IMR-90 (cell line): ENCODE data around the gene ARHGAP5. TPM values are rescaled to one million over a fixed set of nuclear protein-coding genes. Genes with fewer than 3 reads are reported as not detected.

Experiments
- ATAC-seq: fragments of 200-7000 bp; cut with Tn5 transposase; 2 replicates; pipeline ENCODE4 v1.9.1; 2020; ENCODE audit warnings: low read depth, mild to moderate bottlenecking, moderate library complexity
- BruUV-seq: library from RNA; stranded (reverse); fragments of 400-500 nt; replicated peaks from 2 replicates; lab custom pipeline; 2021; lab: Mats Ljungman, UMichigan
- CTCF ChIA-PET: fragments of 300-600 bp; formaldehyde crosslinking; extraction: SDS; loops from one replicate; lab custom pipeline; 2021; ENCODE audit warnings: antibody characterized with exemption; lab: Yijun Ruan, JAX
- POLR2A ChIA-PET: fragments of 300-600 bp; sonication (Branson Sonifier 250); formaldehyde crosslinking; loops from one replicate; lab custom pipeline; 2022; ENCODE audit warnings: antibody characterized with exemption; ENCODE audit not compliant: unreplicated experiment; lab: Charles Lee
- DNase-seq: peaks from one replicate; pipeline ENCODE4 v3.0.0; 2013
- H2AFZ ChIP-seq: replicated peaks from 2 replicates; pipeline ENCODE3; 2013; ENCODE audit warnings: low read length, mild to moderate bottlenecking; ENCODE audit not compliant: poor library complexity
- H2AK5ac ChIP-seq: 2 replicates; pipeline ENCODE4 v1.6.1; 2013; ENCODE audit warnings: low read depth, low read length, inconsistent platforms
- H2AK9ac ChIP-seq: replicated peaks from 2 replicates; pipeline ENCODE3; 2013; ENCODE audit warnings: mild to moderate bottlenecking, low read depth, low read length, moderate library complexity; ENCODE audit not compliant: poor library complexity
- H2BK120ac ChIP-seq: 2 replicates; pipeline ENCODE4 v1.6.1; 2013; ENCODE audit warnings: low read depth, low read length, inconsistent platforms
- H2BK15ac ChIP-seq: 3 replicates; pipeline ENCODE4 v1.6.1; 2013; ENCODE audit warnings: low read depth, low read length, inconsistent platforms
- H2BK20ac ChIP-seq: 2 replicates; pipeline ENCODE4 v1.6.1; 2013; ENCODE audit warnings: low read depth, mild to moderate bottlenecking, inconsistent platforms, low read length, moderate library complexity
- H2BK5ac ChIP-seq: 2 replicates; pipeline ENCODE4 v1.6.1; 2013; ENCODE audit warnings: mild to moderate bottlenecking, low read depth, low read length, inconsistent platforms; ENCODE audit not compliant: poor library complexity, severe bottlenecking
- H3K14ac ChIP-seq: replicated peaks from 2 replicates; pipeline ENCODE4 v1.6.1; 2013; ENCODE audit warnings: low read depth, low read length, inconsistent platforms
- H3K18ac ChIP-seq: 2 replicates; pipeline ENCODE4 v1.6.1; 2013; ENCODE audit warnings: low read depth, low read length, control low read depth
- H3K23ac ChIP-seq: 2 replicates; pipeline ENCODE4 v1.6.1; 2013; ENCODE audit warnings: low read depth, low read length, inconsistent platforms
- H3K27ac ChIP-seq: 2 replicates; pipeline ENCODE4 v1.5.1; 2013; ENCODE audit warnings: mild to moderate bottlenecking, control low read depth, low read length; ENCODE audit not compliant: insufficient read depth
- H3K27me3 ChIP-seq: 2 replicates; pipeline ENCODE4 v1.6.1; 2013; ENCODE audit warnings: low read length; ENCODE audit not compliant: control insufficient read depth, insufficient read depth
- H3K36me3 ChIP-seq: 2 replicates; pipeline ENCODE4 v1.6.1; 2013; ENCODE audit warnings: low read length, mixed read lengths; ENCODE audit not compliant: control insufficient read depth, insufficient read depth
- H3K4ac ChIP-seq: 2 replicates; pipeline ENCODE4 v1.6.1; 2013; ENCODE audit warnings: low read depth, low read length, inconsistent platforms
- H3K4me1 ChIP-seq: 2 replicates; pipeline ENCODE4 v1.6.1; 2013; ENCODE audit warnings: low read length, mixed read lengths; ENCODE audit not compliant: control insufficient read depth, insufficient read depth
- H3K4me2 ChIP-seq: 2 replicates; pipeline ENCODE4 v1.6.1; 2013; ENCODE audit warnings: low read depth, mild to moderate bottlenecking, control low read depth, low read length, moderate library complexity
- H3K4me3 ChIP-seq: 2 replicates; pipeline ENCODE4 v1.5.1; 2013; ENCODE audit warnings: low read depth, mild to moderate bottlenecking, control low read depth, low read length, moderate library complexity; ENCODE audit not compliant: insufficient read depth
- H3K56ac ChIP-seq: 2 replicates; pipeline ENCODE4 v1.6.1; 2013; ENCODE audit warnings: low read length, inconsistent platforms; ENCODE audit not compliant: insufficient read depth; ENCODE audit errors: extremely low read depth
- H3K79me1 ChIP-seq, 2 experiments: 2 replicates each; pipeline ENCODE4 v1.6.1; 2013; ENCODE audit warnings: low read length in 2 of 2, inconsistent platforms in 1 of 2, low read depth in 1 of 2
- H3K9ac ChIP-seq: 2 replicates; pipeline ENCODE4 v1.6.1; 2013; ENCODE audit warnings: low read depth, low read length, control low read depth
- H3K9me1 ChIP-seq: 2 replicates; pipeline ENCODE4 v1.6.1; 2013; ENCODE audit warnings: low read length, inconsistent platforms; ENCODE audit not compliant: insufficient read depth
- H3K9me3 ChIP-seq: 2 replicates; pipeline ENCODE4 v1.6.1; 2013; ENCODE audit warnings: low read length; ENCODE audit not compliant: control insufficient read depth, insufficient read depth
- H4K20me1 ChIP-seq: 2 replicates; pipeline ENCODE4 v1.6.1; 2013; ENCODE audit warnings: low read length, inconsistent platforms; ENCODE audit not compliant: insufficient read depth
- H4K5ac ChIP-seq: 2 replicates; pipeline ENCODE4 v1.6.1; 2013; ENCODE audit warnings: mild to moderate bottlenecking, low read depth, low read length, control low read depth
- H4K8ac ChIP-seq, 2 experiments: 2 replicates each; pipeline ENCODE4 v1.6.1; 2013; ENCODE audit warnings: low read depth in 2 of 2, low read length in 2 of 2, control low read depth in 1 of 2, inconsistent platforms in 1 of 2
- H4K91ac ChIP-seq: 2 replicates; pipeline ENCODE4 v1.6.1; 2013; ENCODE audit warnings: low read depth, low read length, inconsistent platforms; ENCODE audit not compliant: insufficient read depth
- BHLHE40 ChIP-seq: fragments of 150-350 bp; IDR thresholded peaks from 2 replicates; pipeline ENCODE4 v1.6.1; 2016; ENCODE audit warnings: mild to moderate bottlenecking, low read depth, low read length
- CEBPB ChIP-seq: IDR thresholded peaks from 2 replicates; pipeline ENCODE4 v1.6.1; 2012; ENCODE audit warnings: low read depth, low read length, improper control_type of control experiment
- CHD1 ChIP-seq: IDR thresholded peaks from 2 replicates; pipeline ENCODE4 v1.6.1; 2012; ENCODE audit warnings: low read depth, low read length, improper control_type of control experiment
- FOS ChIP-seq: fragments of 150-350 bp; IDR thresholded peaks from 2 replicates; pipeline ENCODE4 v1.6.1; 2016; ENCODE audit warnings: low read depth, low read length
- MAFK ChIP-seq: IDR thresholded peaks from 2 replicates; pipeline ENCODE4 v1.6.1; 2012; ENCODE audit warnings: low read depth, low read length, improper control_type of control experiment
- MAZ ChIP-seq: IDR thresholded peaks from 2 replicates; pipeline ENCODE4 v1.6.1; 2012; ENCODE audit warnings: low read depth, mild to moderate bottlenecking, low read length, improper control_type of control experiment, moderate library complexity, borderline replicate concordance
- MXI1 ChIP-seq: IDR thresholded peaks from 2 replicates; pipeline ENCODE4 v1.6.1; 2012; ENCODE audit warnings: low read depth, mild to moderate bottlenecking, low read length, moderate library complexity, borderline replicate concordance
- NFE2L2 ChIP-seq: fragments of 150-350 bp; IDR thresholded peaks from 2 replicates; pipeline ENCODE4 v1.6.1; 2016; ENCODE audit warnings: low read depth, mild to moderate bottlenecking, low read length
- POLR2A ChIP-seq: IDR thresholded peaks from 2 replicates; pipeline ENCODE4 v1.6.1; 2012; ENCODE audit warnings: mild to moderate bottlenecking, low read depth, low read length
- RAD21 ChIP-seq: IDR thresholded peaks from 2 replicates; pipeline ENCODE4 v1.6.1; 2012; ENCODE audit warnings: low read length, improper control_type of control experiment
- RCOR1 ChIP-seq: IDR thresholded peaks from 2 replicates; pipeline ENCODE4 v1.6.1; 2012; ENCODE audit warnings: mild to moderate bottlenecking, low read length, improper control_type of control experiment; ENCODE audit not compliant: insufficient replicate concordance
- RFX5 ChIP-seq: IDR thresholded peaks from 2 replicates; pipeline ENCODE4 v1.8.0; 2012; ENCODE audit warnings: low read depth, mild to moderate bottlenecking, low read length, moderate library complexity
- SMC3 ChIP-seq: fragments of 150-350 bp; IDR thresholded peaks from 2 replicates; pipeline ENCODE4 v1.6.1; 2016; ENCODE audit warnings: low read depth, mild to moderate bottlenecking, antibody characterized with exemption, low read length, moderate library complexity
- WGBS, 2 experiments: methylation state at CpG; one replicate each; pipeline versions ENCODE4 v1.1.5 to v1.1.7; 2013; ENCODE audit warnings: missing lambda C conversion rate in 2 of 2; ENCODE audit not compliant: insufficient read length in 1 of 2; ENCODE audit errors: extremely low coverage in 2 of 2; 5-methylcytosine and 5-hydroxymethylcytosine counted together
- dilution Hi-C: fragments of 300-500 bp; cut with HindIII; formaldehyde crosslinking; loops from one replicate; pipeline ENCODE4 v1.14.3; 2018; ENCODE audit warnings: low sequenced_read_pairs; ENCODE audit not compliant: unreplicated experiment
- in situ Hi-C: fragments of 300-500 bp; cut with MboI; formaldehyde crosslinking; loops from 3 replicates; pipeline ENCODE4 v1.14.3; 2019; ENCODE audit warnings: low sequenced_read_pairs, inconsistent platforms, mixed read lengths
- intact Hi-C: fragments of 100-400 bp; cut with micrococcal nuclease; formaldehyde crosslinking; loops from 2 replicates; pipeline ENCODE4 v1.10.0; 2022
- polyA plus RNA-seq, 3 experiments: library from polyadenylated mRNA; depleted of rRNA; stranded (reverse); fragments of >200 nt; gene quantifications; 2 replicates each; pipeline ENCODE4 v1.2.3, GENCODE V29; 2012; ENCODE audit warnings: low replicate concordance in 1 of 3
- total RNA-seq: library from RNA; depleted of rRNA; stranded (reverse); fragments of >200 nt; gene quantifications from 2 replicates; pipeline ENCODE4 v1.2.3, GENCODE V29; 2012
- TF ChIP-seq, protein P1 (sequence below): fragments of 150-350 bp; IDR thresholded peaks from 2 replicates; pipeline ENCODE4 v1.6.1; 2017; ENCODE audit warnings: mild to moderate bottlenecking, antibody characterized with exemption, low read length, low read depth
- TF ChIP-seq, protein P2 (sequence below): conservative IDR thresholded peaks from 2 replicates; pipeline ENCODE4 v1.5.1; 2012; ENCODE audit warnings: mild to moderate bottlenecking, low read depth, low read length, improper control_type of control experiment

Gene ARHGAP5
- total and polyA plus RNA-seq, 2 of the 4 experiments (the other 2 are of a cell fraction), result 7.4 to 45.3 TPM

DNA sequence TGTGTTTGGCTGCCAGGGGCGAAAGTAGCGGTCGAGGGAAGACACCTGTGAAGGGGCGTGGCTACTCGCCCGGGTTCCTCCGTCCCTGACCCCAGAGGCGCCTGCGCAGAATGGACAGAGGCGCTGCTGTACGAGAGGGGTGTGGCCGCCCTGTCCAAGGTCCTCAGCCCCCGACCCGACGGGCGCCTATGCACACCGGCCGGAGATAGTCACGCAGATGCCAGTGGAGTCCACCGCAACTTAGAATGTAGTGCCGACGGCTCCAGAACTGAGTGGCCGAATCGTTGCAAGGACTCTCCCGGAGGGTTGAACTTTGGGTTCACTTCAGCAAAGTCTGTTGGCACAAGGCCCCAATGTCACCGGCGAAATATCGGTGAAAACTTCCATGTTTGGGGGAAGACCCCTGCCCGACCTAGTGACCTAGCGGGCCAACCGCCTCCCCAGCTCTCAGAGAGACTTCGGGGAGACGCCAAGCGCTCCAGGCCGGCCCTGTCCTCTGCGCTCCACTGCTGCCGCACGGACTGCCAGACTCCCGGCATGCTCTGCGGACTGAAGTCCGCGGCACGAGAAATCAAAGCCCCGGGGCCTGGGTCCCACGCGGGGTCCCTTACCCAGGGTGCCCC lies 124.2 kb downstream of the ARHGAP5 start:
- peak overlapping the region; percentile 46 for H3K9ac ChIP-seq
- peak; percentile 70 for ATAC-seq
- CTCF ChIA-PET, result no interaction called here

More for the DNA sequence above, 124.2 kb downstream of the ARHGAP5 start:
- H3K9me1 ChIP-seq, result peaks cover 6% of the 10 kb centered on the region; the same call in 1 of the 2 replicates
- peak overlapping the region; percentile 67 for H3K4me3 ChIP-seq
- H3K27me3 ChIP-seq, result peaks cover 2% of the 10 kb centered on the region
- dilution Hi-C loops (no loop called here), in situ Hi-C loops (no loop called here), intact Hi-C loops (loop anchor here (5.0 kb wide), 1 partner anchor 271 kb away; no protein-coding TSS in a partner anchor)
- DNase-seq, result peak; percentile 33
- H3K27ac ChIP-seq, result no peak overlapping the region
- no TSS peak for BruUV-seq
- peak overlapping the region; percentile 16 for H3K4ac ChIP-seq
- peak overlapping the region; percentile 88 for H2AK9ac ChIP-seq
- no peak overlapping the region; the same call in 2 of the 3 replicates for H2BK15ac ChIP-seq
- no peak overlapping the region for H2BK5ac ChIP-seq
- H4K20me1 ChIP-seq, result no peaks in the 10 kb centered on the region; the same call in 1 of the 2 replicates
- H4K91ac ChIP-seq, result no peak overlapping the region
- 3% methylated on average over 23 of the region's 46 CpGs; no CpG with 5 or more reads in 1 of the 2 experiments for WGBS, 2 experiments
- no peaks in the 10 kb centered on the region for H3K36me3 ChIP-seq
- H3K4me2 ChIP-seq, result peak overlapping the region; percentile 91
- H3K23ac ChIP-seq, result no peak overlapping the region
- H2BK20ac ChIP-seq, result no peak overlapping the region
- H3K9me3 ChIP-seq, result no peaks in the 10 kb centered on the region
- peak overlapping the region; percentile 99 for H2AFZ ChIP-seq
- no peak overlapping the region for H3K14ac ChIP-seq
- POLR2A ChIA-PET, result no interaction called here
- TF ChIP-seq SMC3 (no peak), CEBPB (no peak), MAZ (no peak), FOS (no peak), CHD1 (no peak), MXI1 (no peak), RCOR1 (no peak), BHLHE40 (no peak), POLR2A (no peak), RAD21 (no peak), NFE2L2 (no peak), RFX5 (no peak), MAFK (no peak)
- TF ChIP-seq, protein P1, sequence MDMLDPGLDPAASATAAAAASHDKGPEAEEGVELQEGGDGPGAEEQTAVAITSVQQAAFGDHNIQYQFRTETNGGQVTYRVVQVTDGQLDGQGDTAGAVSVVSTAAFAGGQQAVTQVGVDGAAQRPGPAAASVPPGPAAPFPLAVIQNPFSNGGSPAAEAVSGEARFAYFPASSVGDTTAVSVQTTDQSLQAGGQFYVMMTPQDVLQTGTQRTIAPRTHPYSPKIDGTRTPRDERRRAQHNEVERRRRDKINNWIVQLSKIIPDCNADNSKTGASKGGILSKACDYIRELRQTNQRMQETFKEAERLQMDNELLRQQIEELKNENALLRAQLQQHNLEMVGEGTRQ, result no peak
- TF ChIP-seq, protein P2, sequence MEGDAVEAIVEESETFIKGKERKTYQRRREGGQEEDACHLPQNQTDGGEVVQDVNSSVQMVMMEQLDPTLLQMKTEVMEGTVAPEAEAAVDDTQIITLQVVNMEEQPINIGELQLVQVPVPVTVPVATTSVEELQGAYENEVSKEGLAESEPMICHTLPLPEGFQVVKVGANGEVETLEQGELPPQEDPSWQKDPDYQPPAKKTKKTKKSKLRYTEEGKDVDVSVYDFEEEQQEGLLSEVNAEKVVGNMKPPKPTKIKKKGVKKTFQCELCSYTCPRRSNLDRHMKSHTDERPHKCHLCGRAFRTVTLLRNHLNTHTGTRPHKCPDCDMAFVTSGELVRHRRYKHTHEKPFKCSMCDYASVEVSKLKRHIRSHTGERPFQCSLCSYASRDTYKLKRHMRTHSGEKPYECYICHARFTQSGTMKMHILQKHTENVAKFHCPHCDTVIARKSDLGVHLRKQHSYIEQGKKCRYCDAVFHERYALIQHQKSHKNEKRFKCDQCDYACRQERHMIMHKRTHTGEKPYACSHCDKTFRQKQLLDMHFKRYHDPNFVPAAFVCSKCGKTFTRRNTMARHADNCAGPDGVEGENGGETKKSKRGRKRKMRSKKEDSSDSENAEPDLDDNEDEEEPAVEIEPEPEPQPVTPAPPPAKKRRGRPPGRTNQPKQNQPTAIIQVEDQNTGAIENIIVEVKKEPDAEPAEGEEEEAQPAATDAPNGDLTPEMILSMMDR, result no peak
- H3K56ac ChIP-seq, result no peak overlapping the region
- no peaks in the 10 kb centered on the region for H3K4me1 ChIP-seq
- H2AK5ac ChIP-seq, result no peak overlapping the region
- no peaks in the 10 kb centered on the region for H3K79me1 ChIP-seq
- no peak overlapping the region for H2BK120ac ChIP-seq
- no peak overlapping the region for H4K5ac ChIP-seq
- H3K18ac ChIP-seq, result no peak overlapping the region
- H4K8ac ChIP-seq, result peak overlapping the region in 1 of 2 experiments; percentile 58; a peak in 1 of 4 replicates
